GM21737 (cell line): ENCODE results near the gene SNRNP48.

ENCODE experiments used
- ATAC-seq: cut with Tn5 transposase; IDR thresholded peaks from one replicate; pipeline ENCODE4 v1.9.1; 2021; ENCODE audit warnings: mild to moderate bottlenecking, moderate library complexity; ENCODE audit not compliant: unreplicated experiment

The SNRNP48 gene

GRCh38 chr6:7558781-7559180 is 31.2 kb upstream of the SNRNP48 start:
- no peak for ATAC-seq

GRCh38 chr6:7559196-7559595 is 30.8 kb upstream of the SNRNP48 start:
- no peak for ATAC-seq

GRCh38 chr6:7559651-7560385 is 30.2 kb upstream of the SNRNP48 start:
- no peak for ATAC-seq

- no peak for ATAC-seq
Observed at GRCh38 chr6:7561153-7561964, 28.6 kb upstream of the SNRNP48 start.

- ATAC-seq = no peak
Observed at GRCh38 chr6:7562769-7563168, 27.2 kb upstream of the SNRNP48 start.

- ATAC-seq = no peak
Observed at GRCh38 chr6:7566107-7566506, 23.9 kb upstream of the SNRNP48 start.

- no peak for ATAC-seq
Observed at GRCh38 chr6:7566617-7567173, 23.3 kb upstream of the SNRNP48 start.

GRCh38 chr6:7568021-7568420 is 22.0 kb upstream of the SNRNP48 start:
- ATAC-seq = no peak

- ATAC-seq = no peak
Observed at GRCh38 chr6:7569082-7569481, 20.9 kb upstream of the SNRNP48 start.

- ATAC-seq = no peak
Observed at GRCh38 chr6:7572213-7572943, 17.6 kb upstream of the SNRNP48 start.

- no peak for ATAC-seq
Observed at GRCh38 chr6:7574500-7574899, 15.5 kb upstream of the SNRNP48 start.

GRCh38 chr6:7578516-7578915 is 11.5 kb upstream of the SNRNP48 start:
- no peak for ATAC-seq

GRCh38 chr6:7578931-7579330 is 11.1 kb upstream of the SNRNP48 start:
- ATAC-seq = no peak

- ATAC-seq = no peak
Observed at GRCh38 chr6:7579851-7580250, 10.1 kb upstream of the SNRNP48 start.

- ATAC-seq = no peak
Observed at GRCh38 chr6:7580537-7580926, 9.5 kb upstream of the SNRNP48 start.

GRCh38 chr6:7580927-7581618 is 8.9 kb upstream of the SNRNP48 start:
- no peak for ATAC-seq

- ATAC-seq = no peak
Observed at GRCh38 chr6:7585287-7585930, 4.6 kb upstream of the SNRNP48 start.

- no peak for ATAC-seq
Observed at GRCh38 chr6:7587631-7588100, 2.3 kb upstream of the SNRNP48 start.

GRCh38 chr6:7588506-7588905 is 1.5 kb upstream of the SNRNP48 start:
- ATAC-seq = no peak

GRCh38 chr6:7589221-7589620 is 777 bp upstream of the SNRNP48 start:
- ATAC-seq = no peak
